Fibroblast of skin of abdomen (primary cell): ENCODE measurements around the gene AGXT.
A peak's percentile ranks its signal among the peaks of the same experiment; 100 is the strongest.
"Not testable (repeated sequence)": the region's sequence is repeated elsewhere in the genome, so short reads cannot be mapped to it uniquely, and the experiment has no call there.

Source experiments
- DNase-seq: peaks from one replicate; pipeline ENCODE4 v3.0.0-alpha.2; 2013

The AGXT gene

GRCh38 chr2:240840435-240841060 is 28.1 kb upstream of the AGXT start:
- DNase-seq: peak; percentile 37

- DNase-seq: not testable (repeated sequence)
Measured at GRCh38 chr2:240846309-240846708, 22.3 kb upstream of the AGXT start.

- no peak for DNase-seq
Measured at GRCh38 chr2:240846873-240847595, 21.6 kb upstream of the AGXT start.

GRCh38 chr2:240847817-240848216 is 20.8 kb upstream of the AGXT start:
- DNase-seq: no peak

- DNase-seq: no peak
Measured at GRCh38 chr2:240848900-240849680, 19.5 kb upstream of the AGXT start.

- no peak for DNase-seq
Measured at GRCh38 chr2:240850026-240850425, 18.6 kb upstream of the AGXT start.

GRCh38 chr2:240850756-240851077 is 17.9 kb upstream of the AGXT start:
- no peak for DNase-seq

- DNase-seq: peak; percentile 63
Measured at GRCh38 chr2:240851078-240851991, 17.3 kb upstream of the AGXT start.

- no peak for DNase-seq
Measured at GRCh38 chr2:240852671-240853314, 15.8 kb upstream of the AGXT start.

- DNase-seq: no peak
Measured at GRCh38 chr2:240855670-240856069, 13.0 kb upstream of the AGXT start.

GRCh38 chr2:240856151-240856980 is 12.3 kb upstream of the AGXT start:
- no peak for DNase-seq

- DNase-seq: no peak
Measured at GRCh38 chr2:240857039-240858008, 11.3 kb upstream of the AGXT start.

- no peak for DNase-seq
Measured at GRCh38 chr2:240858321-240858720, 10.3 kb upstream of the AGXT start.

- no peak for DNase-seq
Measured at GRCh38 chr2:240858871-240859270, 9.8 kb upstream of the AGXT start.

- no peak for DNase-seq
Measured at GRCh38 chr2:240861547-240861946, 7.1 kb upstream of the AGXT start.

- no peak for DNase-seq
Measured at GRCh38 chr2:240864475-240864874, 4.1 kb upstream of the AGXT start.

GRCh38 chr2:240865391-240865790 is 3.2 kb upstream of the AGXT start:
- no peak for DNase-seq

- no peak for DNase-seq
Measured at GRCh38 chr2:240869109-240869955, 708 bp downstream of the AGXT start.
